ENCODE results near the gene NCBP2L.

DNA sequence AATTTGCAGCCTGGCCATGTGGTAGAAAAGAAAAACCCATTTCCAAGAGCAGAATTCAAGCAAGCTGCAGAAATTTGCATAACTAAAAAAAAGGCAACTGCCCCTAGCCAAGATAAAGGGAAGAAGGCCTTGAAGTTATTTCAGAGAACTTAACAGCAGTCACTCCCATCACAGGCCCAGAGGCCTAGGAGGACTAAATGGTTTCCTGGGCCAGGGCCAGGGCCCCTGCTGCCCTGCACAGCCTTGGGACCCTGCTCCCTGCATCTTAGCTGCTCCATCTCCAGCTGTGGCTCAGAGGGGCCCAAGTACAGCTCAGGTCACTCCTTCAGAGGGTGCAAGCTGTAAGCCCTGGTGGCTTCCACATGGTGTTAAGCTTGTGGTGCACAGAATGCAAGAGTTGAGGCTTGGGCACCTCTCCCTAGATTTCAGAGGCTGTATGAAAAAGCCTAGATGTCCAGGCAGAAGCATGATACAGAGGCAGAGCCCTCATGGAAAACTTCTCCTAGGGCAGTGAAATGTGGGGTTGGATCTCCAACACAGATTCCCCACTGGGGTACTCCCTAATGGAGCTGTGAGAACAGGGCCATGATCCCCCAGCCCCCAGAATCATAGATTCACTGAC, 41.5 kb downstream of the NCBP2L start:
- TF ChIP-seq EP300 (IDR thresholded peaks at IDR 0.05; ENCODE audit: borderline replicate concordance), result no peak
- TF ChIP-seq TCF12 (IDR thresholded peaks at IDR 0.05; ENCODE audit: low read depth), result no peak
- no peak for TF ChIP-seq YY1 (IDR thresholded peaks at IDR 0.05; ENCODE audit: low read depth)
- TF ChIP-seq CREB1 (IDR thresholded peaks at IDR 0.05; ENCODE audit: low read depth), result no peak
- TF ChIP-seq, protein P1, sequence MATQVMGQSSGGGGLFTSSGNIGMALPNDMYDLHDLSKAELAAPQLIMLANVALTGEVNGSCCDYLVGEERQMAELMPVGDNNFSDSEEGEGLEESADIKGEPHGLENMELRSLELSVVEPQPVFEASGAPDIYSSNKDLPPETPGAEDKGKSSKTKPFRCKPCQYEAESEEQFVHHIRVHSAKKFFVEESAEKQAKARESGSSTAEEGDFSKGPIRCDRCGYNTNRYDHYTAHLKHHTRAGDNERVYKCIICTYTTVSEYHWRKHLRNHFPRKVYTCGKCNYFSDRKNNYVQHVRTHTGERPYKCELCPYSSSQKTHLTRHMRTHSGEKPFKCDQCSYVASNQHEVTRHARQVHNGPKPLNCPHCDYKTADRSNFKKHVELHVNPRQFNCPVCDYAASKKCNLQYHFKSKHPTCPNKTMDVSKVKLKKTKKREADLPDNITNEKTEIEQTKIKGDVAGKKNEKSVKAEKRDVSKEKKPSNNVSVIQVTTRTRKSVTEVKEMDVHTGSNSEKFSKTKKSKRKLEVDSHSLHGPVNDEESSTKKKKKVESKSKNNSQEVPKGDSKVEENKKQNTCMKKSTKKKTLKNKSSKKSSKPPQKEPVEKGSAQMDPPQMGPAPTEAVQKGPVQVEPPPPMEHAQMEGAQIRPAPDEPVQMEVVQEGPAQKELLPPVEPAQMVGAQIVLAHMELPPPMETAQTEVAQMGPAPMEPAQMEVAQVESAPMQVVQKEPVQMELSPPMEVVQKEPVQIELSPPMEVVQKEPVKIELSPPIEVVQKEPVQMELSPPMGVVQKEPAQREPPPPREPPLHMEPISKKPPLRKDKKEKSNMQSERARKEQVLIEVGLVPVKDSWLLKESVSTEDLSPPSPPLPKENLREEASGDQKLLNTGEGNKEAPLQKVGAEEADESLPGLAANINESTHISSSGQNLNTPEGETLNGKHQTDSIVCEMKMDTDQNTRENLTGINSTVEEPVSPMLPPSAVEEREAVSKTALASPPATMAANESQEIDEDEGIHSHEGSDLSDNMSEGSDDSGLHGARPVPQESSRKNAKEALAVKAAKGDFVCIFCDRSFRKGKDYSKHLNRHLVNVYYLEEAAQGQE (IDR thresholded peaks at IDR 0.05; ENCODE audit: low read depth), result no peak
- TF ChIP-seq, protein P2, sequence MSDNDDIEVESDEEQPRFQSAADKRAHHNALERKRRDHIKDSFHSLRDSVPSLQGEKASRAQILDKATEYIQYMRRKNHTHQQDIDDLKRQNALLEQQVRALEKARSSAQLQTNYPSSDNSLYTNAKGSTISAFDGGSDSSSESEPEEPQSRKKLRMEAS (IDR thresholded peaks at IDR 0.05), result no peak
- TF ChIP-seq TEAD4 (IDR thresholded peaks at IDR 0.05), result no peak
- TF ChIP-seq EGR1 (IDR thresholded peaks at IDR 0.05), result no peak
- TF ChIP-seq RAD21 (IDR thresholded peaks at IDR 0.05; ENCODE audit: low read depth), result no peak
- no peak for TF ChIP-seq TAF1 (IDR thresholded peaks at IDR 0.05; ENCODE audit: low read depth)
- no peak for TF ChIP-seq FOXM1 (IDR thresholded peaks at IDR 0.05; ENCODE audit: borderline replicate concordance, low read depth)
- TF ChIP-seq, protein P3, sequence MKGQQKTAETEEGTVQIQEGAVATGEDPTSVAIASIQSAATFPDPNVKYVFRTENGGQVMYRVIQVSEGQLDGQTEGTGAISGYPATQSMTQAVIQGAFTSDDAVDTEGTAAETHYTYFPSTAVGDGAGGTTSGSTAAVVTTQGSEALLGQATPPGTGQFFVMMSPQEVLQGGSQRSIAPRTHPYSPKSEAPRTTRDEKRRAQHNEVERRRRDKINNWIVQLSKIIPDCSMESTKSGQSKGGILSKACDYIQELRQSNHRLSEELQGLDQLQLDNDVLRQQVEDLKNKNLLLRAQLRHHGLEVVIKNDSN (IDR thresholded peaks at IDR 0.05), result no peak
